NCI-H2227 (cell line): ENCODE measurements around the gene C19orf12.
A peak's percentile ranks its signal among the peaks of the same experiment; 100 is the strongest.
"Not testable (repeated sequence)": the region's sequence is repeated elsewhere in the genome, so short reads cannot be mapped to it uniquely, and the experiment has no call there.

Source experiments
- DNase-seq: peaks from one replicate; lab custom pipeline; 2025; ENCODE audit not compliant: unreplicated experiment; lab: John Stamatoyannopoulos, UW

The C19orf12 gene

DNA sequence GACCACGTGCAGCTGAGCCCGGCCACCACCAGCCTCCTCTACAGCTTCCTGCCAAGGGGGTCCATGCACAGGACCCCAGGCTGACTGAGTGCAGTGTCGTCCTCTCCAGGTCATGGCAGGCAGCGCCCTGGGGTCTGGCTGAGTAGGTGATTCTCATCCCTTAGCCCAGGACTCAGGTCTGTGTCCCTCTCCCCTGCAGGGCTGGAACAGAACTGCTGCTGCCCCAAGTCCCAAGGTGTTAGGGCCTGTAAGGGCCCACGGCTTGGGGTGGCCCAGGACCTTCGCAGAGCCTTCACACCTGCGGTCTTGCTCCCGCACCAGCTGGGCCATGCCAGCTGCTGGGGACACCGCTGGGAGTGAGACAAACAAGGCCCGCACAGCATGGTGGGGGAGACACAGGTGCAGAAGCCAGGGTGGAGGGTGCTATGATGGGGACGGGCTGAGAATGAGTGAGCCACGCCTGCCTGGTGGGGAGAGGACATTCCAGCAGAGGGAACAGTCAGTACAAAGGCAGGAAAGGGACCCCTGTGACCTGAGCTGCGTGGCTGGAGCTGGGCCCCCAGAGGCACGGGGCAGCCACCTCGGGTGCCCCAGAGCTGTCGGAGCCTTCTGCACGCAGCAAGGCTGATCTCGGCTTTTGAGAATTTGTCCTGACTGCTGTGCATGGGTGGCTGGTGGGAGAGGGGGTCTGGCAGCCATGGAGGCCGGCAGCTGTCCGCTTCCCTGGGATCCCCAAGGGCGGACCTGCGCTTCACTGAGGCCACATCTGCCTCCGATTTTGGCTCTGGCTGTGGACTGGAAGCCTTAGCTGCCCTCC, 37.9 kb downstream of the C19orf12 start:
- DNase-seq, result no peak

DNA sequence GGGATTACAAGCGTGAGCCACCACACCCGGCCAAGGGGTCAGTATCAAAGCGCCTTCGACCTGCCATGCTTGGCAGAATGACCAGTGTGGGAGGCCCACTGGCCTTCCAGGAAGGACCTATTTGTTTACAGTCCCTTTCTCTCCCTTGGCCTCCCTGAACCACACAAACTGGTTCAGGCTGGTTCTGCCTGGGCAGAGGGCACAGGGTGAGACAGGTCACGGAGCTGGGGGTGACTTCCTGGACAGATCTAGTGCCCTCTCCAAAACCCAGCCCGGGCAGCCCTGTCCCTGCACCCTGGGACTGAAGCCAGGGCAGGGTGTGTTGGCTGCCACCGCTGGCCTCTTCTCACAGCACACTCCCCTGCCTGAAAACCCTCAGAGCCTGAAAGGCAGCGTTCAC, 38.5 kb downstream of the C19orf12 start:
- DNase-seq, result no peak

DNA sequence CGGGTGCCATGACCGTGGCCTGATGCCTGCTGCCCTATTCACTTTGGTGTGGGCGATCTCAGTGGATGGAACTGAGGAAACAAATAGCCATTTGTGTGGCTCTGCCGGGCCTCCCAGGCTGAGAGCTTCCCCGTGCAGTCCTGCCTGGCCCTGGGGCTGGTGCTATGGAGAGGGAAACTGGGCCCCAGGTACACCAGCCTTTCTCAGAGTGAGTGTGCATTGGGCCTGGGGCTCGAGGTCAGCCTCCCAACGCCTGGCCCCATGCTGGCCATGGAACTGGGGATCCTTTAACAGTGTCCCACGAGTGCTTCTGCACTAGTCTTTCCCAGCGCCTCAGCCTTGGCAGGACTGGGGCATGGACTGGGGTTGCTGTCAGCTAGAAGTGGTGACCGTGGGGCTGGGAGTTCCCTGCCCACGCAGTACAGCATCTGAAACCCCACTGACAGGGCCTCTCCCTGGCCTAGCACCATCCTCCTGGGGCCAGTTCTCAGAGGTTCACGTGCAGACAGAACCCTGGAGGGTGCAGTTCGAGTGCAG, 39.3 kb downstream of the C19orf12 start:
- DNase-seq, result no peak

DNA sequence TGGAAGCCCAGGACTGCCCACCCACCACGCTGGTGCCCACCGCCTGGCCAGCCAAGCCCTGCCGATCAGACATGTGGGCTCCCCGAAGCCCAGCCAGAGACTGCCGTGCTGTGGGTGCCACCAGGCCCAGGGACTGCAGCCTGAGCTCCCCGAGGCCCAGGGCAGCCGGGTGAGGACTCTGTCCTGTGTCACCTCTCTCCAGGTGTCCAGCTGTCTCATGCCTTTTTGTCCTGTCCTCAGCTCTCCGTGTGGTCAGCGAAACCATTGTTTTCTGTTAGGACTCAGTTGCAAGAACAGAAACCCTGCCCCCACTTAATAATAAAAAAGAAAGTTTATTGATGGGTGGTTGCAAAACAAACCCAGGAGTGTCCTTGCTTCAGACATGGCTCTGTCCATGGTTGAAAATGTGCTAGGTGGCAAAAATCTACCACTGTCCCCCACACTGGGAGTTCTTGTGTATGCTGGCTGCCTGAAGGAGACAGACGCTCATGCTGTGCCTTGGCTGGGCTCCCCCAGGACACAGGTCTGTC, 39.9 kb downstream of the C19orf12 start:
- no peak for DNase-seq

DNA sequence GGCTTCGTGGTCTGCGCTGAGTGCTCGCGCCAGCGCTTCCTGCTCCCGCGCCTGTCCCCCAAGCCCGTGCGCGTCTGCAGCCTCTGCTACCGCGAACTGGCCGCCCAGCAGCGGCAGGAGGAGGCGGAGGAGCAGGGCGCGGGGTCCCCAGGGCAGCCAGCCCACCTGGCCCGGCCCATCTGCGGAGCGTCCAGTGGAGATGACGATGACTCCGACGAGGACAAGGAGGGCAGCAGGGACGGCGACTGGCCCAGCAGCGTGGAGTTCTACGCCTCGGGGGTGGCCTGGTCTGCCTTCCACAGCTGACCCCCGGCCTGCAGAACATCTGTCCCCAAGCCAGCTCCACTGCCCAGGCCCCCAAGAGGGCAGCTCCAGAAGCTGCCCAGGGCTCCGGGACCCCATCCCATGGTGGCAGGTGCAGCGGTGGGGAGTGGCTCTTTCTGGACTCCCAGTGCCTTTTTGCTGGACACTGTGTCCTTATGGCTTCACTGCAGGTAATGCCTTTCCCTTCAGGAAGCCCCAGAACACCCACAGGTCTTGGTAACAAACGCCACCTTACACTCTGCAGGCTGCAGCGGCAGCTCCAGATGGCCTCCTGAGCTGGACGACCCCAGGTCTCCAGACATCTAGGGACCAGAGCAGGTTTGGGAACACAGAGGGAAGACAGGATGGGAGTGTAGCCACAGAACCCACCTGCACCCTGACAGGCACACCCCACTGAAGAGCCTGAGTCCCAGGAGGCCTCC, 40.5 kb downstream of the C19orf12 start:
- no peak for DNase-seq

DNA sequence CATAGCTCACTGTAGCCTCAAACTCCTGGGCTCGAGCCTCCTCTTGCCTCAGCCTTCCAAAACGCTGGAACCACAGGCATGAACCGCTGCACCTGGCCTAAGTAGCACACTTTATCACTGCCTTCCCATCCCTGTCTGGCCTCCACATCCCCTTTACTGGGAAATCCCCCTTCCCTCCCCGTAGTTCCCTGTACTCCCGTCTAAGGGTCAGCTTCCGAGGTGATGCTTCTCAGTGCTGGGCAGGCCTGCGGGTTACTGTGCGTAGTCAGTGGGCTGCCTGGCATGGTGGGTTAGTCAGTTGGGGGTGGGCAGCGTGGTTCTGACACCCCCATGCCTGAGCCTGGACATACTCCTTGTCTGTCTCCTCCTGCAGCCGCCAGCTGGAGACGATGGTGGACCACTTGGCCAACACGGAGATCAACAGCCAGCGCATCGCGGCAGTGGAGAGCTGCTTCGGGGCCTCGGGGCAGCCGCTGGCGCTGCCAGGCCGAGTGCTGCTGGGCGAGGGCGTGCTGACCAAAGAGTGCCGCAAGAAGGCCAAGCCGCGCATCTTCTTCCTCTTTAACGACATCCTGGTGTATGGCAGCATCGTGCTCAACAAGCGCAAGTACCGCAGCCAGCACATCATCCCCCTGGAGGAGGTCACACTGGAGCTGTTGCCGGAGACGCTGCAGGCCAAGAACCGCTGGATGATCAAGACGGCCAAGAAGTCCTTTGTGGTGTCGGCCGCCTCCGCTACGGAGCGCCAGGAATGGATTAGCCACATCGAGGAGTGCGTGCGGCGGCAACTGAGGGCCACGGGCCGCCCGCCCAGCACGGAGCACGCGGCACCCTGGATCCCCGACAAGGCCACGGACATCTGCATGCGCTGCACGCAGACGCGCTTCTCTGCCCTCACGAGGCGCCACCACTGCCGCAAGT, 41.4 kb downstream of the C19orf12 start:
- no peak for DNase-seq

DNA sequence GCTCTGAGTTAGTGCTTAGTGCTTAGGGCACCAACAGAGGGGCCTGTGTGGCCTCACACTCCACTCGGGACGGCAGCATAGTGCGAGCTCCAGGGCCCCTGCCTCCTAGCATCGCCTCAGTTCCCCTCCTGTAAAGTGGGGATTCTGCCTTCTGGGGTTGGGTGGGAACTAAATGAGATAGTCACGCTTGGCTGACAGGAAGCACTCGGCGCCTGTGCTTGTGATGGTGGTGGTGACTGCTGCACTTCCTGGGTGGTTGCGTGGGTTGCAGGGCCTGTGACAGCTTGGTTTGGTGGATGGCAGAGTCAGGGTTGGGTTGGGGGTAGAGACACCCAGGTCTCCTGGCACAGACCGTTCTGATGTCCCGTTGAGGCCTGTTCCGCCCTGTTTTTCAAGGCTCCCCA, 42.1 kb downstream of the C19orf12 start:
- no peak for DNase-seq

DNA sequence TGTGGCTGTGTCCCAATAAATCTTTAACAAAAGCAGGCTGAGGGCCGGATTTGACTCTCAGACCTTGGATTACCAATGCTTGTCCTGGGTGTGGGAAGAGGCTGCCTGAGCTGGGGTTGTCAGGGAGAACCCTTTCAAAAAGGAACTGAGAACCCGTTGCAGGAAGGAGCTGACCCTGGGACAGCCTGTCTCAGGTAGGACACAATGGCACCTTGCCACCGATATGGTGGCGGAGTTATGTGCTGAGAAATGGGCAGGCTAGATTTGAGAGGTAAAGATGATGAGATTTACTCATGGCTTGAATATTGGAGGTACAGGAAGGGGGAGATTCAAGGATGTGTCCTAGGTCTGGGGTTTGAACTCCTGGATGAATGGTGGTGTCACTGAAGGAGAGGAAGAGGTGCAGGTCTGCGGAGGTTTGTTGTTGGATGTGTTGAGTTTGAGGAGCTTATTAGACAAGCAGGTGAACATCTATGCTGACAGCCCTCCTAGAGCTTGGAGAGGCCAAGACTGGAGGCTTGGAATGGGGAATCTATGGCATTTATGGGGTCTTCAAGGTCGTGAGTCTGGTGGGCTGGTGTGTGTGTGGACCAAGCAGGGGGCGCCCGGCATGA, 42.6 kb downstream of the C19orf12 start:
- DNase-seq, result no peak

DNA sequence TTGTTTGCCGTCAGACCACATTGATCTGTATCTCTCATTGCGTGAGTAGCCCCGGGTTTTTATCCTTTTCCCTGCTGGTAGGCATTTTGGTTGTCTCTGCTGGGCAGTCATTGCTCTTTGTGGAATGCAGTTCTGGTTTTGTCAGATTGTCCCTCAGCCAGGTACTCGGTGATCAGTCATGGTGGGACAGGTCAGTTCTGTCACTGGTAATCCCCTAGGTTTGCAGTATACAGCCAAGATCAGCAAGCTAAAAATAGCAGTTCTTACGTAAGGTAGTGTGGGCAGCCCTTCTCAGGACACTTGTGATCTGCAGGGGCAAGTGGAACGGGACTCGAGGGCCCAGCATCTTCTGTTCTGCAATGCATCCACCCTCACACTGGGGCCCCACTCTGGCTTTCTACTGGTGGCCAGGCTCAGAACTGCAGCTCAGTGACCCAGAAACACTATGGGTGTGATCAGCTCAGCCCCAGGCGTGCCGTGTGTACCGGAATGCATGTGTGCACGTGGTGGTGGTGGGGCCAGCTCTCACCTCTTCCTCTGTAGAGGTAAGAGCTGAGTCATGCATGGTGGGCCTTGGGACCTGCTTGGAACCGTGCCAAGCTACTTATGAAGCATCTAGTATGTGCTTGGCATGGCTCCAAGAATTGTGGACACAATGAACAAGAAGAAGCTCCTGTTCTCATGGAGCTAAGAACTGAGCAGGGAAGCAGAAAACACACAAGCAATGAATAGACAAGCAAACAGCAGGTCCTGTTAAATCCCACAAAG, 43.5 kb downstream of the C19orf12 start:
- peak; percentile 90 for DNase-seq

DNA sequence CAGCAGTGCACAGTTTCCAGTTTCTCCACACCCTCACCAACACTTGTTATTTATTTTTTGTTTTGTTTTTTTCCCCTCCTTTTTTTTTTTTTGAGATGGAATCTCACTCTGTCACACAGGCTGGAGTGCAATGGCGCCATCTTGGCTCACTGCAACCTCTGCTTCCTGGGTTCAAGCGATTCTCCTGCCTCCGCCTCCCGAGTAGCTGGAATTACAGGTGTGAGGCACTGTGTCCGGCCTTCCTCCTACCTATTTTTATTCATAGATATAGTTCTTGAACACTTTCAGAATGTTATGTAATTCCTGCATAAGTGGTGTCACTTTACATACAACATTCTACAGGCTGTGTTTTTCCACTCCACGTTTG, 44.1 kb downstream of the C19orf12 start:
- not testable (repeated sequence) for DNase-seq

DNA sequence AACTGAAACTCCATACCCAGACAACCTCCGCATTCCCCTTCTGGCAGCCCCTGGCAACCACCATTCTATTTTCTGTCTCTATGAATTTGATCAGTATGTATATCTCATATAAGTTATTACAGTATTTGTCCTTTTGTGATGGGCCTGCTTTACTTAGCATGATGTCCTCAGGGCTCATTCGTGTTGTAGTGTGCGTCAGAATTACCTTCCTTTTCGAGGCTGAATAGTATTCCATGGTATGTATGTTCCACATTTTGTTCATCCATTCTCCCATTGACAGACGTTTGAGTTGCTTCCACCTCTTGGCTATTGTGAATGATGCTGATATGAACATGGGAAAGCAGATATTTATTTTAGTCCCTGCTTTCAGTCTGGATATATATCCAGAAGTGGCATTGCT, 44.8 kb downstream of the C19orf12 start:
- no peak for DNase-seq

DNA sequence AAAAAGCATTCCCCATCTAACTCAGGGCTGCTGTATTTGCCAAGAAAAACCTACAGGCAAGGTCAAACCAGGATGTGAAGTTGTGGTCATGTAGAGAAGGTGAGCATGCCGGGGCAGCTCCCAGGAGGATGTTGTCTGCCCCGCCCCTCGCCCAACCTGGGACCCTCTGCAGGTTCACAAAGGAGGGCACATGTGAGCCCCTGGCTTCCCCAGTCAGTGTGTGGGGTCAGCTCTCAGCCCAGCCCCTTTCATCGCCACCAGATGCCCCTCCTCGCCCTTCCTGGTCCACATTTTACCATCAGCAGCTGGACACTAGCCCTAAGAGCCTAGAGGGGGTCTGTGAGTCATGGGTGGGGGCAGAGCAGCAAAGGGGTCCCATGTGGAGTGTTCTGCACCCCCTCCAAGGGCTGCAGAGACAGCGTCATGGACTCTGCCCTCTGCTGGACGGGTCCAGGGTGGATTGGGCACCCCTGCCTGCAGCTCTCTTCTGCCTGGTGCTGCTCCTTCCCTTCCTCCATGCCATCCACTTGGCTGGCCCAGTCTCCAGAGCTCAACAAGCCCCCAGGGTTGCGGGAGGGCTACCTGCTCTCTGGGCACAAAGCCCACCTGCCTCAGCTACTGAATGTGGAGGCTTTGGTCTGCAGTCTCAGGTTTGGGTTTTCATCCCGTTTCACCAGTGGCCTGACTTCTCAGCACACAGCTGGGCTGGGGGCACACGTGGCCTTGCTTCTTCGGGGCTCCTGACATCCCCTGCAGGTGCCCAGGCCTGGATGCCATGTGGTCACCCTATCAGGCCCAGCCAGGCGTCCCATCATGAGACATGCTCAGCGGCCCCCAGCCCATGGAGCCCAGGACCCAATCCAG, 46.1 kb downstream of the C19orf12 start:
- DNase-seq, result no peak

DNA sequence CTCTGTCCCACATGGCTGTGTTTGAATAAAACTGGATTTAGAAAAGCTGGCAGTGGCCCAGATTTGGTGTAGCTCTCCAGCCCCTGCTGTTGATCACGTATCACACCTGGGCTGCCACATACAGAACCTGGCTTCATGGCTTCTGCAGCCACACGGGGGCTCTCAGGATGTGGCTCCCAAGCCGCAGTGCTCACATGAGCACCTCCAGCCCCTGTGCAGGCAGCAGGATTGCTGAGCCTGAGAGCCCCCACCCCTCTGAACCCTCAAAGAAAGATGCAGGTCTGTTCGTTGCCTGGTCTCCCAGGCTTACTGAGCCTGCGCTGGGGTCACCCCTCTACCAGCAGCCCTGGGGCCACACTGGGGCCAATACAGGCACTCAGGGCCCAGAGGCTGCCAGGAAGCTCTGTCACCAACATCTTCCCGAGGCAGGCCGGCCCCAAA, 47.1 kb downstream of the C19orf12 start:
- no peak for DNase-seq

DNA sequence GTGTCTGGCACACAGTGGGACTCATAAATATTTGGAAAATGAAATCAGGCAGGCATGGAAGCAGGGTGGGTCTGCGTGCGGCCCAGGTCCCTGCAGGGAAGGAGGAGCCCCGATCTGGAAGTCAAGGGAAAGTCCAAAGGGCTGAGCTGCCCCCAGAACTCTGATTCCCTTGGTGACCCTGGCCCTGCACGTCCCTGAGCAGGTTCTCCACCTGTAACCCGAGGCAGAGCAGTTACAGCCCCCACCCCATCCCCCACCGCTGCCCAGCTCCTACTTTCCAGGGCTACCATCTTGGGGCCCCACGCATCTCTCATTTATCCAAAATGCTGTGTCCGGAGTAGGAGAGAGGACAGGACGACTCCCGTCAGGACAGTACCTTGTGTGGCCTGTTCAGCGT, 47.7 kb downstream of the C19orf12 start:
- DNase-seq, result no peak

DNA sequence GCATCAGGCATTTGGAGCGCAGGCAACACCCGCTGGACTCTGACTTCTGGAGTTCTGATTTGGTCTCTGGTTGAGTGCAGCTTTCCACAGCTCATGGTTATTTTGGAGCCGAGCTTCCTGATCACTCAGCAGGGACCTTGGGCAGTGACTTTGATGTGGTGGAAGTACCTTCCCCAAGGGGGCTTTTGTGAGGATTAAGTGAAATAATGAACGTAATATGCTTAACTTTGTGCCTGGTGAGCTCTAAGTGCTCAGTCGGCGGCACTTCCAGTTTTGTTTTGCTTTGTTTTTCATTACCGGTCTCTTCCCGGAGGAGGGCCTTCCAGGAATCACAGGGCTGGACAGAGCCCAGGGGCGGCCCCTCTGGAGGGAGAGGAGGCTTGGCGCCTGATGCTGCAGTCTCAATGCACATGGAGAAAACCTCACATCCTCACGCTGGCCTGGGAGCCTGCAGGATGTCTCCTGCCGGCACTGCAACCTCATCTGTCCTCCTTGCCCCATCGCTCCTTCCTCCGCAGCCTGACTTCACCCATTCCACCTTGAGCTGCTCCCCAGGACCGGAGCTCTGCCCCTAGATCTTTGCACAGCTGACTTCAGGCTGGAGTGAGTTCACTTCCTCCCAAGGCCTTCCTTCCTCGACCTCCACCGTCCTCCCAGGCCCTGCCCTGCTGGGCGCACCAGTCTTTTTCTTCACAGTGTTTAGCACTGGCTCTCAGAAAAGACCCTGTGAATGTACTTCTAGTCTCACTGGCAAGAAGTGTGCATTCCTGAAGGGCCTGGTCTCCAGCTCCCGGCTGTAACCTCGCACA, 48.3 kb downstream of the C19orf12 start:
- DNase-seq, result peak; percentile 76

DNA sequence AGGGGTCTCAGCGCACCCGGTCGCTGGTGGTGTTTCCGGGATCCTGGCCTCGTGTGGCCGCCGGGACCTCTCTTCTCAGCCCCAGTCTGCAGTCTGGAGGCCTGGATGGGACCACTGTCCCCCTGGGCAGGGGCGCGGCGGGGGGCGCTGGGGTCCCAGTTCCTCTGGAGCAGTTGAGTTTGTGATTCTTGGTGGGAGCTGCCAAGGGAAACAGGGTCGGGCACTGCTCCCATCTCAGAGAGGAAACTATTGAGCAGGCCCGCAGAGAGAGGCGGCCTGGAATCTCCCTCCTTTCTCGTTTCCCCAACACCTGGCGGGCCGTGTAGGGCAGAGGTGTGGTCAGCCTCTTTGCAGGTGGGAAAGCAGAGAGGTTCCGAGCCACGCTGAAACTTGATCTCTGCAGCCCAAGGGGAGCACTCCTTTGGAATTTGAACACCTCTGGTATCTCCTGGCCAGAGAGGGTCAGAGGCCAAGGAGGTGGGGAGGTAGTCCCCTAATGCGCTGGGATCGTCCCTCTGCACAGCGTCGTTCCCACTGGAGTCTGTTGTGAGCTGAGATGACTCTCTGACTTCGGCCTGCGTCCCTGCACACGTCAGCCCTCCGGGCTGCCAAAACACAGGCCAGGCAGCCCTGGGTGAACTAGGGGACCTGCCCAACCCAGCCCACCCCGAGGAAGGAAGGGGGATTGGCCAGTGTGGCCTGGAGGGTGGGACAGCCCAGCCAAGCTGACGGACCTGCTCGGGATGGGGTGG, 49.1 kb downstream of the C19orf12 start:
- DNase-seq, result no peak

DNA sequence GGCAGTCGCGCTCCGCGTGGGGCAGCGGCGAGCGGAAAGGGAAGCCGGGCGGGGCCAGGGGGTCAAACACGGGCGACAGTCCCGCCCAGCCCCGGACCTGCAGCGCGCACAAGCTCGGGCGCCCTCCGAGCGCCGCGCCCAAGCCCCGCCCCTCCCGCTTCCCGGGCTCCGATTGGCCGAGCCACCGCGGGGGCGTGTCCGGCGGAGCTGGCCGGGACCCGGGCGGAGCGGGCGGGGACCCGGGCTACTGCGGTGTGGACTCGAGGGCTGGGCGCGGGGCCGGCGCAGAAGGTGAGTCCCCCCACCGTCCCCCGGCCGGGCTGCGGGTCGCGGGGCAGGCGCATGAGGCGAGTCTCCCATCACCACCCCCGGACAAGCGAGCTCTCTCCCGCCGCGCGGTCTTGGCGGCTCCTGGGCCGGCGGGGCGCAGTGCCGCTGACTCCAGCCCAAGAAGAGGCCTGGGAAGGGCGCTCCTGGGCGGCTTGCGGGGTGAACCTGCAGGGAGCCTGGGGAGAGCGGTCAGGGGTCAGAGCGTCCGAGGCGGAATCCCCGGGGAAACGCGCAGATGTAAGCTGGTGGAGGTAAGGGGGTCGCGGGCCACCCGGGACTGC, 49.7 kb downstream of the C19orf12 start, which contains the start of gene PLEKHF1:
Gene PLEKHF1 (plus strand): TSS at position 247 of the 611 bp plus-strand sequence. CDS start 8,379 bp downstream, outside the sequence.
- peak; percentile 99 for DNase-seq
